K562 (cell line): ENCODE measurements around the gene CAPN2. TPM values are rescaled to one million over a fixed set of nuclear protein-coding genes. Genes with fewer than 3 reads are reported as not detected.
A peak's percentile ranks its signal among the peaks of the same experiment; 100 is the strongest.

ENCODE experiments used
- ATF7 ChIP-seq: fragments of 450-650 bp; IDR thresholded peaks from 2 replicates; pipeline ENCODE4 v1.7.1; 2014; ENCODE audit warnings: mild to moderate bottlenecking, moderate library complexity
- BCL6 ChIP-seq: fragments of 250-450 bp; sonication (Bioruptor Pico); IDR thresholded peaks from 2 replicates; pipeline ENCODE4 v1.4.0; 2020
- CBFA2T3 ChIP-seq: fragments of 450-650 bp; IDR thresholded peaks from 2 replicates; pipeline ENCODE4 v1.6.1; 2017
- EHMT2 ChIP-seq: fragments of 450-650 bp; IDR thresholded peaks from 2 replicates; pipeline ENCODE4 v1.6.1; 2018; ENCODE audit warnings: antibody characterized with exemption
- FOXA3 ChIP-seq, 2 experiments: fragments of 450-650 bp in 1 of 2; sonication (generic) in 1 of 2; formaldehyde crosslinking; IDR thresholded peaks in 1 of 2; conservative IDR thresholded peaks in 1 of 2; 2 replicates each; pipeline versions ENCODE4 v1.4.0 to v1.8.0; 2020 to 2022; ENCODE audit warnings: mild to moderate bottlenecking in 2 of 2, missing genetic modification reagents in 1 of 2
- FOXK2 ChIP-seq, 2 experiments: fragments of 450-650 bp; IDR thresholded peaks in 1 of 2; conservative IDR thresholded peaks in 1 of 2; 2 replicates each; pipeline ENCODE4 v1.6.1; 2016; ENCODE audit warnings: low read depth in 2 of 2, mild to moderate bottlenecking in 1 of 2
- FOXP1 ChIP-seq: sonication (generic); formaldehyde crosslinking; IDR thresholded peaks from 2 replicates; pipeline ENCODE4 v1.8.0; 2022; ENCODE audit warnings: mild to moderate bottlenecking, missing genetic modification reagents
- GABPB1 ChIP-seq: sonication (generic); formaldehyde crosslinking; IDR thresholded peaks from 2 replicates; pipeline ENCODE4 v1.8.0; 2022; ENCODE audit warnings: mild to moderate bottlenecking, missing genetic modification reagents
- HMG20A ChIP-seq: fragments of 450-650 bp; formaldehyde crosslinking; conservative IDR thresholded peaks from 2 replicates; pipeline ENCODE4 v1.4.0; 2020; ENCODE audit warnings: mild to moderate bottlenecking, mixed read lengths
- MYC ChIP-seq, 2 experiments: fragments of 250-450 bp in 1 of 2; sonication (Bioruptor Pico) in 1 of 2; IDR thresholded peaks; 2 replicates each; pipeline versions ENCODE4 v1.5.1 to v1.6.1; 2012 to 2021; ENCODE audit warnings: low read depth in 2 of 2, borderline replicate concordance in 1 of 2, improper control_type of control experiment in 1 of 2, low read length in 1 of 2, mild to moderate bottlenecking in 1 of 2, moderate library complexity in 1 of 2
- NELFE ChIP-seq: IDR thresholded peaks from 2 replicates; pipeline ENCODE4 v1.6.1; 2011; ENCODE audit warnings: mild to moderate bottlenecking; ENCODE audit not compliant: insufficient read depth, insufficient read length
- PHB ChIP-seq: fragments of 250-450 bp; sonication (Bioruptor Pico); IDR thresholded peaks from 2 replicates; pipeline ENCODE4 v1.5.0; 2021
- TAL1 ChIP-seq: fragments of 450-650 bp; IDR thresholded peaks from 2 replicates; pipeline ENCODE4 v1.6.1; 2016; ENCODE audit warnings: mild to moderate bottlenecking
- ZNF134 ChIP-seq: fragments of 250-450 bp; sonication (Bioruptor Pico); conservative IDR thresholded peaks from 2 replicates; pipeline ENCODE4 v1.4.0; 2020
- ZNF347 ChIP-seq: fragments of 450-650 bp; formaldehyde crosslinking; IDR thresholded peaks from 2 replicates; pipeline ENCODE4 v1.4.0; 2020; ENCODE audit warnings: low read depth, mild to moderate bottlenecking, moderate library complexity
- ZNF408 ChIP-seq: fragments of 250-450 bp; sonication (Bioruptor Pico); IDR thresholded peaks from 2 replicates; pipeline ENCODE4 v1.4.0; 2020; ENCODE audit warnings: low read depth, mild to moderate bottlenecking, moderate library complexity
- ZNF41 ChIP-seq: fragments of 250-450 bp; sonication (Bioruptor Pico); conservative IDR thresholded peaks from 2 replicates; pipeline ENCODE4 v1.4.0; 2020; ENCODE audit warnings: mild to moderate bottlenecking
- polyA plus RNA-seq, 8 experiments: library from polyadenylated mRNA; depleted of rRNA in 4 of 8; stranded (reverse) in 5 of 8; unstranded in 3 of 8; fragments of >200 nt; fragmentation: Nextera tagmentation in 2 of 8; fragmentation: Illumina TruSeq in 1 of 8; extraction: Ambion mirVana in 2 of 8; extraction: Trizol in 1 of 8; gene quantifications; 2 replicates each; pipeline versions ENCODE4 v1.2.1 to v1.2.3, GENCODE V29; 2011 to 2014; ENCODE audit warnings: inconsistent platforms in 1 of 8, missing spikeins in 1 of 8
- total RNA-seq, 7 experiments: library from RNA; depleted of rRNA in 6 of 7; stranded (reverse); fragments of >200 nt in 6 of 7; fragmentation: Illumina TruSeq in 2 of 7; extraction: Trizol in 2 of 7; gene quantifications; 2 replicates each; pipeline versions ENCODE4 v1.2.1 to v1.2.3, GENCODE V29; 2011 to 2021; ENCODE audit warnings: low replicate concordance in 1 of 7
- TF ChIP-seq, protein P1 (sequence below): fragments of 450-650 bp; IDR thresholded peaks from 2 replicates; pipeline ENCODE4 v1.7.0; 2016; ENCODE audit warnings: borderline replicate concordance
- TF ChIP-seq, protein P2 (sequence below): sonication (generic); formaldehyde crosslinking; IDR thresholded peaks from 2 replicates; pipeline ENCODE4 v1.8.0; 2022; ENCODE audit warnings: missing genetic modification reagents, mild to moderate bottlenecking, borderline replicate concordance
- TF ChIP-seq, protein P3 (sequence below): conservative IDR thresholded peaks from 2 replicates; pipeline ENCODE4 v1.6.1; 2011; ENCODE audit warnings: low read depth, mild to moderate bottlenecking, low read length; ENCODE audit not compliant: control insufficient read depth
- TF ChIP-seq, protein P4 (sequence below), 3 experiments: IDR thresholded peaks in 2 of 3; conservative IDR thresholded peaks in 1 of 3; 2 replicates each; pipeline ENCODE4 v1.5.1; 2011 to 2012; ENCODE audit warnings: low read length in 3 of 3, mild to moderate bottlenecking in 3 of 3, control low read depth in 2 of 3, improper control_type of control experiment in 1 of 3, inconsistent platforms in 1 of 3, low read depth in 1 of 3, mixed read lengths in 1 of 3, moderate library complexity in 1 of 3; ENCODE audit not compliant: insufficient read depth in 2 of 3
- TF ChIP-seq, protein P5 (sequence below): fragments of 450-650 bp; IDR thresholded peaks from 2 replicates; pipeline ENCODE4 v1.6.1; 2018; ENCODE audit warnings: mild to moderate bottlenecking, low read depth; ENCODE audit not compliant: partially characterized antibody

Gene CAPN2
- total and polyA plus RNA-seq, 9 of the 15 experiments (the other 6 are each of a cell fraction or from before 2014, with no cell fraction given) = 24.6 to 157 (median 101) TPM

DNA sequence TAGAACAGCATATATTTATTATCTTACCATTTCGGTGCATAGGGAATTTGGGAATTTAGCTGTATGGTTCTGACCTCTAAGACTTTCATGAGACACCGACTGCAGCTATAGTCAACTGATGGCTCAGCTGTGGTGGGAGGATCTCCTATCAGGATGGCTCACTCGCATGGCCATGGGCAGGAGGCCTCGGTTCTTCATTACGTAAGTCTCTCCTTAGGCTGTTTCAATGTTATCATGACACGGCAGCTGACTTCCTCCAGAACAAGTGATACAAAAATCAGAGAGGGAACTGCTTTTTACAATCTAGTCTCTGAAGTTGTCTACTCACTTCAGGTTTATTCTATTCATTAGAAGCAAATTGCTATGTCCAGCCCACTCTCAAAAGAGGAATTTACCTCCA is 33.5 kb upstream of the CAPN2 start (continued):
- TF ChIP-seq, protein P1, sequence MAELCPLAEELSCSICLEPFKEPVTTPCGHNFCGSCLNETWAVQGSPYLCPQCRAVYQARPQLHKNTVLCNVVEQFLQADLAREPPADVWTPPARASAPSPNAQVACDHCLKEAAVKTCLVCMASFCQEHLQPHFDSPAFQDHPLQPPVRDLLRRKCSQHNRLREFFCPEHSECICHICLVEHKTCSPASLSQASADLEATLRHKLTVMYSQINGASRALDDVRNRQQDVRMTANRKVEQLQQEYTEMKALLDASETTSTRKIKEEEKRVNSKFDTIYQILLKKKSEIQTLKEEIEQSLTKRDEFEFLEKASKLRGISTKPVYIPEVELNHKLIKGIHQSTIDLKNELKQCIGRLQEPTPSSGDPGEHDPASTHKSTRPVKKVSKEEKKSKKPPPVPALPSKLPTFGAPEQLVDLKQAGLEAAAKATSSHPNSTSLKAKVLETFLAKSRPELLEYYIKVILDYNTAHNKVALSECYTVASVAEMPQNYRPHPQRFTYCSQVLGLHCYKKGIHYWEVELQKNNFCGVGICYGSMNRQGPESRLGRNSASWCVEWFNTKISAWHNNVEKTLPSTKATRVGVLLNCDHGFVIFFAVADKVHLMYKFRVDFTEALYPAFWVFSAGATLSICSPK = no peak
- TF ChIP-seq MYC (IDR thresholded peaks at IDR 0.05; ENCODE audit: low read depth, low read length) (peak; percentile 53; the same call in 1 of the 2 replicates), MYC (CRISPR knock-in tag; IDR thresholded peaks at IDR 0.05; ENCODE audit: borderline replicate concordance, low read depth) (no peak), ZNF41 (CRISPR knock-in tag) (no peak), BCL6 (0 out of 2 replicates have a peak, but pooled peaks have one; percentile 18), GABPB1 (CRISPR knock-in tag) (no peak), FOXA3 (CRISPR knock-in tag; conservative IDR thresholded peaks at IDR 0.05 in 1 of 2, IDR thresholded peaks at IDR 0.05 in 1 of 2) (no peak), FOXK2 (conservative IDR thresholded peaks at IDR 0.05 in 1 of 2, IDR thresholded peaks at IDR 0.05 in 1 of 2; ENCODE audit: low read depth in 2 of 2) (peak in 1 of 2 experiments; percentile 60; a peak in 2 of 4 replicates), CBFA2T3 (peak; percentile 97), ZNF347 (no peak), NELFE (no peak), ATF7 (peak; percentile 94), PHB (no peak), EHMT2 (peak; percentile 86), ZNF134 (CRISPR knock-in tag) (no peak), TAL1 (peak; percentile 91), ZNF408 (CRISPR knock-in tag) (no peak), FOXP1 (no peak), HMG20A (CRISPR knock-in tag) (peak; percentile 45; the same call in 1 of the 2 replicates)
- TF ChIP-seq, protein P2, sequence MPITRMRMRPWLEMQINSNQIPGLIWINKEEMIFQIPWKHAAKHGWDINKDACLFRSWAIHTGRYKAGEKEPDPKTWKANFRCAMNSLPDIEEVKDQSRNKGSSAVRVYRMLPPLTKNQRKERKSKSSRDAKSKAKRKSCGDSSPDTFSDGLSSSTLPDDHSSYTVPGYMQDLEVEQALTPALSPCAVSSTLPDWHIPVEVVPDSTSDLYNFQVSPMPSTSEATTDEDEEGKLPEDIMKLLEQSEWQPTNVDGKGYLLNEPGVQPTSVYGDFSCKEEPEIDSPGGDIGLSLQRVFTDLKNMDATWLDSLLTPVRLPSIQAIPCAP (CRISPR knock-in tag) = no peak
- TF ChIP-seq, protein P3, sequence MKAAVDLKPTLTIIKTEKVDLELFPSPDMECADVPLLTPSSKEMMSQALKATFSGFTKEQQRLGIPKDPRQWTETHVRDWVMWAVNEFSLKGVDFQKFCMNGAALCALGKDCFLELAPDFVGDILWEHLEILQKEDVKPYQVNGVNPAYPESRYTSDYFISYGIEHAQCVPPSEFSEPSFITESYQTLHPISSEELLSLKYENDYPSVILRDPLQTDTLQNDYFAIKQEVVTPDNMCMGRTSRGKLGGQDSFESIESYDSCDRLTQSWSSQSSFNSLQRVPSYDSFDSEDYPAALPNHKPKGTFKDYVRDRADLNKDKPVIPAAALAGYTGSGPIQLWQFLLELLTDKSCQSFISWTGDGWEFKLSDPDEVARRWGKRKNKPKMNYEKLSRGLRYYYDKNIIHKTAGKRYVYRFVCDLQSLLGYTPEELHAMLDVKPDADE = 0 out of 2 replicates have a peak, but pooled peaks have one; percentile 44
- TF ChIP-seq, protein P4, sequence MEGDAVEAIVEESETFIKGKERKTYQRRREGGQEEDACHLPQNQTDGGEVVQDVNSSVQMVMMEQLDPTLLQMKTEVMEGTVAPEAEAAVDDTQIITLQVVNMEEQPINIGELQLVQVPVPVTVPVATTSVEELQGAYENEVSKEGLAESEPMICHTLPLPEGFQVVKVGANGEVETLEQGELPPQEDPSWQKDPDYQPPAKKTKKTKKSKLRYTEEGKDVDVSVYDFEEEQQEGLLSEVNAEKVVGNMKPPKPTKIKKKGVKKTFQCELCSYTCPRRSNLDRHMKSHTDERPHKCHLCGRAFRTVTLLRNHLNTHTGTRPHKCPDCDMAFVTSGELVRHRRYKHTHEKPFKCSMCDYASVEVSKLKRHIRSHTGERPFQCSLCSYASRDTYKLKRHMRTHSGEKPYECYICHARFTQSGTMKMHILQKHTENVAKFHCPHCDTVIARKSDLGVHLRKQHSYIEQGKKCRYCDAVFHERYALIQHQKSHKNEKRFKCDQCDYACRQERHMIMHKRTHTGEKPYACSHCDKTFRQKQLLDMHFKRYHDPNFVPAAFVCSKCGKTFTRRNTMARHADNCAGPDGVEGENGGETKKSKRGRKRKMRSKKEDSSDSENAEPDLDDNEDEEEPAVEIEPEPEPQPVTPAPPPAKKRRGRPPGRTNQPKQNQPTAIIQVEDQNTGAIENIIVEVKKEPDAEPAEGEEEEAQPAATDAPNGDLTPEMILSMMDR (IDR thresholded peaks at IDR 0.05 in 2 of 3, conservative IDR thresholded peaks at IDR 0.05 in 1 of 3; ENCODE audit: insufficient read depth in 2 of 3, low read depth in 1 of 3, low read length in 3 of 3) = no peak
- TF ChIP-seq, protein P5, sequence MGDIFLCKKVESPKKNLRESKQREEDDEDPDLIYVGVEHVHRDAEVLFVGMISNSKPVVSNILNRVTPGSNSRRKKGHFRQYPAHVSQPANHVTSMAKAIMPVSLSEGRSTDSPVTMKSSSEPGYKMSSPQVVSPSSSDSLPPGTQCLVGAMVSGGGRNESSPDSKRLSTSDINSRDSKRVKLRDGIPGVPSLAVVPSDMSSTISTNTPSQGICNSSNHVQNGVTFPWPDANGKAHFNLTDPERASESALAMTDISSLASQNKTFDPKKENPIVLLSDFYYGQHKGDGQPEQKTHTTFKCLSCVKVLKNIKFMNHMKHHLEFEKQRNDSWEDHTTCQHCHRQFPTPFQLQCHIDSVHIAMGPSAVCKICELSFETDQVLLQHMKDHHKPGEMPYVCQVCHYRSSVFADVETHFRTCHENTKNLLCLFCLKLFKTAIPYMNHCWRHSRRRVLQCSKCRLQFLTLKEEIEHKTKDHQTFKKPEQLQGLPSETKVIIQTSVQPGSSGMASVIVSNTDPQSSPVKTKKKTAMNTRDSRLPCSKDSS = no peak
